ENCODE data around the gene DOC2A. TPM values are rescaled to one million over a fixed set of nuclear protein-coding genes. Genes with fewer than 3 reads are reported as not detected.

DOC2A gene
- total RNA-seq = 0.58 and 0.60 TPM in 2 replicates
- polyA plus RNA-seq = 0.63 and 1.1 TPM in 2 replicates
- polyA plus RNA-seq (2011; cell fraction: cytosol; rRNA removed) = 0.12 and 0.28 TPM in 2 replicates
- polyA plus RNA-seq (2011; cell fraction: nucleus; rRNA removed) = 4.5 and 4.6 TPM in 2 replicates
- polyA plus RNA-seq (2012) = 0.46 TPM in 1 of 2 replicates, not detected in the other
- polyA minus RNA-seq = 0.25 and 0.34 TPM in 2 replicates
- polyA minus RNA-seq (2011; cell fraction: cytosol; rRNA and poly(A)+ RNA removed) = not detected
- 0.82 TPM in 2 replicates for polyA minus RNA-seq (2011; cell fraction: nucleus; rRNA and poly(A)+ RNA removed)
- not detected for Bru-seq, nascent RNA
- BruChase-seq, experiment 1, labeled RNA remaining after a 6-hour chase = percentile 17 among the genes with signal in this experiment
- BruChase-seq, experiment 2, labeled RNA remaining after a 2-hour chase = percentile 10 among the genes with signal in this experiment
- long read RNA-seq = 0 reads

DNA sequence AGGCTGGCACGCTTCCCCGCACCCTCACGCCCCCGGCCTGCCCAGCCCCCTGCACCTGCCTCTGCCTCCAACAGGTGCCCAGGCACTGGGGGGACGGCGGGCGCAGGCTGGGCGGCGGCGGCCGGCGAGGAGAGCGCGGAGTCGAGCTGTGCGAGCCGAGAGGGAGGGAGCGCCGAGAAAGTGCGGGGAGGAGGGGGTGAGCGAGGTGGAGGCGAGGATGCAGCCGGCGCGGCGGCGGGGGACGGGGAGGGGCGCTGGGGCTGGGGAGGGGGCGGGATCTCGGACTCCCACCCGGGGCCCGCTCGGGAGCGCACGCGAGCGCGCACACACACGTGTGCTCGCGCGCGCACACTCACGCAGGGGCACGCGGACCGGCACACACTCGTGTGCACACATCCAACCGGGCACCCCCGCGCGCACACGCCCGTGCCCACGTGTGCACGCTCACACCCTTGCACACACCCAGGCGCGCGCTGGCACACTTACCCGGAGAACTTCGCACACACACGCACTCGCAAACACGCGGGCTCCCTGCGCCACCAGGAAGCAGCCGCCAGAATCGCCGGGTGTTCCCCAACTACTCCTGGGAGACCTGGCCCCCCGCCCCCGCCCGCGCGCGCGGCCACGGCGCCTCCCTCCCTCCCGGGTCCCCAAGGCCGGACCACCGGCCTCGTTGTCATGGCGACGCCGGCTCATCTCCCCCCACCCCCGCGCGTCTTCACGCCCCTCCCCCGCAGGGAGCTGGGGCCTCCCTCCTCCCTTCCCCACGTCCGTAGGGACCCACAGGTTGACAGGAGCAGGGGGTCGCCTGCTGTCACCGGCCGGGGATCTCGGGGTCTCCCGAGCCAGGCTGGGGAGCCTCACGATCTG is at the start of gene DOC2A:
Gene DOC2A (minus strand): TSS at position 184 of the 870 bp plus-strand sequence. CDS start 805 bp downstream, outside the sequence.
- TF ChIP-seq GATA2 (IDR thresholded peaks at IDR 0.05; ENCODE audit: insufficient read depth, insufficient read length, low read depth, low read length) (no peak), EZH2 (IDR thresholded peaks at IDR 0.05; ENCODE audit: borderline replicate concordance, low read depth, low read length, severe bottlenecking) (no peak), JUN (IDR thresholded peaks at IDR 0.05; ENCODE audit: borderline replicate concordance, insufficient read depth, insufficient read length, low read depth) (no peak)
- TF ChIP-seq, protein P1, sequence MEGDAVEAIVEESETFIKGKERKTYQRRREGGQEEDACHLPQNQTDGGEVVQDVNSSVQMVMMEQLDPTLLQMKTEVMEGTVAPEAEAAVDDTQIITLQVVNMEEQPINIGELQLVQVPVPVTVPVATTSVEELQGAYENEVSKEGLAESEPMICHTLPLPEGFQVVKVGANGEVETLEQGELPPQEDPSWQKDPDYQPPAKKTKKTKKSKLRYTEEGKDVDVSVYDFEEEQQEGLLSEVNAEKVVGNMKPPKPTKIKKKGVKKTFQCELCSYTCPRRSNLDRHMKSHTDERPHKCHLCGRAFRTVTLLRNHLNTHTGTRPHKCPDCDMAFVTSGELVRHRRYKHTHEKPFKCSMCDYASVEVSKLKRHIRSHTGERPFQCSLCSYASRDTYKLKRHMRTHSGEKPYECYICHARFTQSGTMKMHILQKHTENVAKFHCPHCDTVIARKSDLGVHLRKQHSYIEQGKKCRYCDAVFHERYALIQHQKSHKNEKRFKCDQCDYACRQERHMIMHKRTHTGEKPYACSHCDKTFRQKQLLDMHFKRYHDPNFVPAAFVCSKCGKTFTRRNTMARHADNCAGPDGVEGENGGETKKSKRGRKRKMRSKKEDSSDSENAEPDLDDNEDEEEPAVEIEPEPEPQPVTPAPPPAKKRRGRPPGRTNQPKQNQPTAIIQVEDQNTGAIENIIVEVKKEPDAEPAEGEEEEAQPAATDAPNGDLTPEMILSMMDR (IDR thresholded peaks at IDR 0.05; ENCODE audit: extremely low read depth in 1 of 2, insufficient read depth in 1 of 2, low read depth in 1 of 2, low read length in 2 of 2) = no peak
- TF ChIP-seq, protein P2, sequence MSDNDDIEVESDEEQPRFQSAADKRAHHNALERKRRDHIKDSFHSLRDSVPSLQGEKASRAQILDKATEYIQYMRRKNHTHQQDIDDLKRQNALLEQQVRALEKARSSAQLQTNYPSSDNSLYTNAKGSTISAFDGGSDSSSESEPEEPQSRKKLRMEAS (IDR thresholded peaks at IDR 0.05; ENCODE audit: insufficient read depth, insufficient read length) = no peak
- no peaks in the 10 kb centered on the region for H3K79me2 ChIP-seq (ENCODE audit: control insufficient read depth, insufficient read depth, low read length)
- BruUV-seq (replicated peaks) = no TSS peak
- peaks cover 19 to 28% of the 10 kb centered on the region in 2 experiments for H3K27me3 ChIP-seq (ENCODE audit: control insufficient read depth in 2 of 2, insufficient read depth in 2 of 2, low read length in 2 of 2)
- peak within 1 kb of the TSS; percentile 27 for H2AFZ ChIP-seq (ENCODE audit: low read depth, low read length)
- FAIRE-seq = no peak
- peaks cover 2% of the 10 kb centered on the region for H3K4me1 ChIP-seq (ENCODE audit: control insufficient read depth, extremely low read depth, insufficient read depth, low read length)
- ChIA-PET POLR2A (no interaction called here), CTCF (interaction anchor here (0.6 kb wide), 1 partner anchor 316 kb away, joined by 4 read pairs; no protein-coding TSS in a partner anchor)
- no peak within 1 kb of the TSS for H3K27ac ChIP-seq (ENCODE audit: insufficient read depth, low read depth, low read length)
- no peaks in the 10 kb centered on the region for H3K9me1 ChIP-seq (replicated peaks; ENCODE audit: control insufficient read depth, extremely low read depth, insufficient read depth, low read length)
- dilution Hi-C loops (cut with MboI; ENCODE audit: extremely low pct_ligation_motif_present, low sequenced_read_pairs) (no loop called here), intact Hi-C loops (cut with micrococcal nuclease) (no loop called here)
- no peak within 1 kb of the TSS for H3K9ac ChIP-seq (replicated peaks; ENCODE audit: extremely low read depth, insufficient read depth, low read length)
- peak within 1 kb of the TSS; percentile 31 for H3K4me2 ChIP-seq (ENCODE audit: insufficient read depth, low read length)
- H3K4me3 ChIP-seq (replicated peaks in 1 of 3; ENCODE audit: insufficient read depth in 1 of 3, low read depth in 1 of 3, low read length in 3 of 3) = peak within 1 kb of the TSS in 1 of 3 experiments; percentile 30
- no peaks in the 10 kb centered on the region for H3K9me3 ChIP-seq (replicated peaks; ENCODE audit: control insufficient read depth, insufficient read depth, low read length)
- DNase-seq (ENCODE audit: low read depth, low spot score) = no peak
- H3K36me3 ChIP-seq (ENCODE audit: control insufficient read depth in 2 of 2, extremely low read depth in 1 of 2, insufficient read depth in 2 of 2, low read length in 2 of 2) = no peaks in the 10 kb centered on the region
- H4K20me1 ChIP-seq (replicated peaks; ENCODE audit: control insufficient read depth, extremely low read depth, insufficient read depth, low read length) = no peaks in the 10 kb centered on the region

All from endothelial cell of umbilical vein (primary cell).